WERI-Rb-1 (cell line): ENCODE results near the gene TMC6.

Experiments used
- DNase-seq: peaks from one replicate; pipeline ENCODE4 v3.0.0-alpha.2; 2020
- H3K27ac ChIP-seq: fragments of 250-450 bp; sonication (Bioruptor Pico); 2 replicates; pipeline ENCODE4 v1.5.1; 2020; ENCODE audit warnings: mild to moderate bottlenecking, moderate library complexity
- H3K27me3 ChIP-seq: fragments of 250-450 bp; sonication (Bioruptor Pico); 2 replicates; pipeline ENCODE4 v1.5.1; 2021; ENCODE audit warnings: mild to moderate bottlenecking, low read depth, moderate library complexity; ENCODE audit not compliant: insufficient read depth, severe bottlenecking
- H3K36me3 ChIP-seq: fragments of 250-450 bp; sonication (Bioruptor Pico); 2 replicates; pipeline ENCODE4 v1.5.1; 2020; ENCODE audit warnings: mild to moderate bottlenecking, moderate library complexity
- H3K4me3 ChIP-seq: 2 replicates; pipeline ENCODE4 v1.5.1; 2011; ENCODE audit warnings: low read depth, mild to moderate bottlenecking, control low read depth, low read length
- H3K9me3 ChIP-seq: fragments of 250-450 bp; sonication (Bioruptor Pico); 2 replicates; pipeline ENCODE4 v1.5.1; 2021; ENCODE audit warnings: mild to moderate bottlenecking, moderate library complexity; ENCODE audit not compliant: severe bottlenecking
- TF ChIP-seq, protein P1 (sequence below): IDR thresholded peaks from 2 replicates; pipeline ENCODE4 v1.5.1; 2011; ENCODE audit warnings: low read depth, mild to moderate bottlenecking, control low read depth, inconsistent platforms, low read length

Gene TMC6

DNA sequence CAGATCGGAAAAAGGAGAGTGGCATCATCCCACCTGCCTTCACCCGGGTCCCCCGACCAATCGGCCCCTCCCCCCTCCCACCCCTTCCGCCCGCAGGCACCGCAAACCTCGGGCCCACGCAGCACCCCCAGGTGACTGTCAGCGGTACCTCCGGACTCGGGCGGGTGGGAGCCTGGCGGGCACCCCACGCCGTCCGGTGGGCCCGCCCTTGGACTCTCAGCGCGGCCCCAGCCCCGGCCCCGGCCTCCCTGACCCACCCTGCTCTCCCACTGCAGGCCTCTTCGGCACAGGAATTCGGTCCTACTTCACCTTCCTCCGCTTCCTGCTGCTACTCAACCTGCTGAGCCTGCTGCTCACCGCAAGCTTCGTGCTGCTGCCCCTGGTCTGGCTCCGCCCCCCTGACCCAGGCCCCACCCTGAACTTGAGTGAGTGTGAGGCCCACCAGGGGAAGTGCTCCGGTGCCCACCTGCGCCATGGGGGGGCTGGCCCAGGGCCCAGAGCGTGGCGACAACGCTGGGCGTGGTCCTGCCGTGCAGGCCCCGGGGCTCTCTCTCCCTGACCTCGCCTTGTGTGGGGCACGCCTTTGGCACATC lies 3.6 kb upstream of the TMC6 start:
- Histone ChIP-seq H3K4me3 (no peak overlapping the region), H3K36me3 (no peaks in the 10 kb centered on the region), H3K27me3 (peaks cover 2% of the 10 kb centered on the region), H3K27ac (no peak overlapping the region), H3K9me3 (no peaks in the 10 kb centered on the region)
- DNase-seq = peak; percentile 29
- TF ChIP-seq, protein P1, sequence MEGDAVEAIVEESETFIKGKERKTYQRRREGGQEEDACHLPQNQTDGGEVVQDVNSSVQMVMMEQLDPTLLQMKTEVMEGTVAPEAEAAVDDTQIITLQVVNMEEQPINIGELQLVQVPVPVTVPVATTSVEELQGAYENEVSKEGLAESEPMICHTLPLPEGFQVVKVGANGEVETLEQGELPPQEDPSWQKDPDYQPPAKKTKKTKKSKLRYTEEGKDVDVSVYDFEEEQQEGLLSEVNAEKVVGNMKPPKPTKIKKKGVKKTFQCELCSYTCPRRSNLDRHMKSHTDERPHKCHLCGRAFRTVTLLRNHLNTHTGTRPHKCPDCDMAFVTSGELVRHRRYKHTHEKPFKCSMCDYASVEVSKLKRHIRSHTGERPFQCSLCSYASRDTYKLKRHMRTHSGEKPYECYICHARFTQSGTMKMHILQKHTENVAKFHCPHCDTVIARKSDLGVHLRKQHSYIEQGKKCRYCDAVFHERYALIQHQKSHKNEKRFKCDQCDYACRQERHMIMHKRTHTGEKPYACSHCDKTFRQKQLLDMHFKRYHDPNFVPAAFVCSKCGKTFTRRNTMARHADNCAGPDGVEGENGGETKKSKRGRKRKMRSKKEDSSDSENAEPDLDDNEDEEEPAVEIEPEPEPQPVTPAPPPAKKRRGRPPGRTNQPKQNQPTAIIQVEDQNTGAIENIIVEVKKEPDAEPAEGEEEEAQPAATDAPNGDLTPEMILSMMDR = no peak

DNA sequence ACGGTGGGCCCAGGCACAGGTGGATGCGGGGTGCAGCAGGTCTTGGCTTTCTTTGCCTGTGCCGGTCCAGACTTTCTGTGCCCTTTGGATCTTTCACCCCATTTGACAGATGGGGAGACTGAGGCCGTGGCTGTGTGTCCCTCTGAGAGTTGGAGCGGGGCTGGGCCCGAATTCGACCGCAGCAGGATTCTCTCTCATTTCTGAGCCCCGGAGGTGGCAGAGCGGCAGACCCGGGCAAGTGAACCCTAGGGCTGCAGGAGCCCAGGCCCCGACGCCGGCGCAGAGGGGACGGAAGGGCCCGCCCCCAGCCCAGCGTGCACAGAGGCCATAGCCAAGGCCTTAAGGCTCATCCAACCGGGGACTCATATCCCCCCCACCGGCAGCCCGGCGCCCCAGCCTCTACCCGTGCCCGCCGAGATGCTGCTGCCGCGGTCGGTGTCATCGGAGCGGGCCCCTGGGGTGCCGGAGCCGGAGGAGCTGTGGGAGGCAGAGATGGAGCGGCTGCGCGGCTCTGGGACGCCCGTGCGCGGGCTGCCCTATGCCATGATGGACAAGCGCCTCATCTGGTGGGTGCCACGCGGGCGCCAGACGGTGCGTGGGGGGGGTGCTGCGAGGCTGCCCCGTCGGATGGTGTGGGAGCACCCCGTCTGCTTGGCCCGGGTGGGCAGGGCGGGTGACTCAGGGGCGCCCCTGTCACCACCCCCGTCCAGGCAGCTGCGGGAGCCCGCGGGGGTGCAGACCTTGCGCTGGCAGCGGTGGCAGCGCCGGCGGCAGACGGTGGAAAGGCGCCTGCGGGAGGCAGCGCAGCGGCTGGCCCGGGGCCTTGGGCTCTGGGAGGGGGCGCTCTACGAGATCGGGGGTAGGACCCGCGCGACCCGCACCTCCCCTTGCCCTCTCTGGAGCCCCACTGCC lies 2.9 kb upstream of the TMC6 start:
- Histone ChIP-seq H3K36me3 (no peaks in the 10 kb centered on the region), H3K9me3 (no peaks in the 10 kb centered on the region), H3K27ac (no peak overlapping the region), H3K4me3 (no peak overlapping the region), H3K27me3 (peaks cover 2% of the 10 kb centered on the region)
- TF ChIP-seq, protein P1 = no peak
- DNase-seq = no peak

DNA sequence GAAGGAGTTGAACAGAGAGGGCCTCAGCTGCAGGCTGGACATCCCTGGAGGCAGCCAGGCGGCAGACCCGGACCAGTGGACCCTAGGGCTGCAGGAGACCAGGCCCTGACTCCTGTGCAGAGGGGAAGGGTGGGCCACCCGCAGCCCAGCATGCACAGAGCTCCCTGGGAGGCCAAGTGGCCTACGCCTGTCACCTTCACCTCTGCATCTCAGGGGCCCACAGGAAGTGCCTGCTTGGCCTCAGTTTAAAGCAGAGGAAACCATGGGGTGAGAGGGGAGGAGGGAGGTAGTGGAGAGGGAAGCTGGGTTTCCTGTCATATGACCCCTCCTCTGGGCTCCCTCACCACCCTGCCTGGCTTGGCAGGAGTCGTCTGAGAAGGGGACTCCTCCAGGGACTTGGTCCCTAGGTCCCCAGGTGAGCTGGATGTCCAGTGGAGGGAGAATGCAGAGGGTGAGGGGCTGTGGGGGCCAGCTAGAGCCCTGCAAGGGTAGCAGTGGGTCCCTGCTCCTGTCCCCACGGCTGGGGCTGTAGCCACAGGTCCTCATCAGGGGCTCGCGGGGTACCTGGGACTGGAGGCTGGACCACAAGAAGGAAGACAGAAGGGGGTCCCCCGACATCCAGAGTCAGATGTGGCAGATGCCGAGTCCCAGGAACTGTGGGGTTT lies 2.0 kb upstream of the TMC6 start, which contains the start of gene TMC8:
TMC8 (plus strand) TSS at position 335 of the 665 bp plus-strand sequence. CDS start 818 bp downstream, outside the sequence.
- no peak for DNase-seq
- TF ChIP-seq, protein P1 = no peak
- H3K36me3 ChIP-seq = no peaks in the 10 kb centered on the region
- no peak within 1 kb of the TSS for H3K27ac ChIP-seq
- H3K4me3 ChIP-seq = no peak within 1 kb of the TSS
- peaks cover 2% of the 10 kb centered on the region for H3K27me3 ChIP-seq
- no peaks in the 10 kb centered on the region for H3K9me3 ChIP-seq

DNA sequence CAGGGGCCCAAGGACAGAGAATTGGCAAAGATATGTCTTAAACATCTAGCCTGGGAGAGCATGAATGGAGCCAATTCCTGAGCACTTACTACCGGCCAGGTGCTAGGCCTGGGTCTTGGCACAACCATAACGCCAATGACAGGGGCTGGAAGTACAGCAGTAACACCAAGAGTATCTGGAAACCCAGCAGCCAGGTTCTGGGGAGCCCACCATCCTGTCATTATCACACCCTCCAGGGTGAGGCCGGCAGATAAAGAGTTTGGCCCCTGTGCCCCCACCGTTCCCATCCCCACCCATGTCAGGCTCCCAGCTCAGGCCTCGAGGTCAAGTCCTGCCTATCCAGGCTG lies 1.5 kb upstream of the TMC6 start:
- TF ChIP-seq, protein P1 = no peak
- Histone ChIP-seq H3K4me3 (no peak overlapping the region), H3K9me3 (no peaks in the 10 kb centered on the region)

DNA sequence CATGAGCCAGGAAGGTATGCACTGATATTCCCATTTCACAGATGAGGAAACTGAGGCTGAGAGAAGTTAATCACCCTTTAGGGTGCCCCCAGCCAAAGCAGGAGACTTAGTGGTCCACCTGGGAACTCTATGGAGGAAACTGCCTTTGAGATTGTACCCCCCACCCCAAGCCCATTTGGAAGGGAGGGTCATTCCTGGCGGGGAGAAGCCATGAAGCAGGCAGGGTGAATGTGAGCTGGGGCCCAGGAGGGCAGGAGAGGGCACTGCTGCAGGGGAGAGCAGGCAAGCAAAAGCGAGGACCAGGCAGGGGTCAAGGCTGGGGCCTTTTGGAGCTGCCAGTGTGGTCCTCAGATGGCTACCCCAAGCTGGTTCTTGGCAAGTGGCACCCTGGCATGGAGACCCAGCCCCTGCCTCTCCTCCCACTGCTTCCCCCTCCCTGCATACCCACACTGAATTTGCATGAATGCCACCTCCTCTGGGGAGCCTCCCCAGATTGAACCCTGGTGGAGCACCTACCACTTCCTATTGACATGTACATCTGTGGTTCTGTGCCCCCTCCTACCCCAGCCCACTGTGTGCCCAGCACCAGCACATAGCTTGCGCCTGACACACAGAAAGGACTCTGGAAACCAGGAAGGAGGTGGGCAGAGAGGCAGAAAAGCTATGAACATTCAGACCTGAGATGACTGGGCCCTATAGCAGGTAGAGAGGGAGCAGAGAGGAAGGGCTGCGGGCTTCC lies 965 bp upstream of the TMC6 start:
- no peak overlapping the region for H3K27ac ChIP-seq

More for the DNA sequence above, 1.5 kb upstream of the TMC6 start:
- H3K27me3 ChIP-seq = peaks cover 2% of the 10 kb centered on the region
- H3K27ac ChIP-seq = no peak overlapping the region
- H3K36me3 ChIP-seq = no peaks in the 10 kb centered on the region
- DNase-seq = no peak

More for the DNA sequence above, 965 bp upstream of the TMC6 start:
- DNase-seq = no peak
- Histone ChIP-seq H3K9me3 (no peaks in the 10 kb centered on the region), H3K36me3 (no peaks in the 10 kb centered on the region), H3K27me3 (peaks cover 2% of the 10 kb centered on the region), H3K4me3 (peak overlapping the region; percentile 94)
- TF ChIP-seq, protein P1 = no peak
